T-helper 17 cell (primary cell): Measurements from ENCODE around the gene TAF11L13. TPM values are rescaled to one million over a fixed set of nuclear protein-coding genes. Genes with fewer than 3 reads are reported as not detected.
"Not testable (repeated sequence)": the region's sequence is repeated elsewhere in the genome, so short reads cannot be mapped to it uniquely, and the experiment has no call there.

Experiments
- ATAC-seq: fragments of 150-1000 bp; cut with Tn5 transposase; 2 replicates; pipeline ENCODE4 v1.10.0; 2021; ENCODE audit warnings: mild to moderate bottlenecking, moderate library complexity
- DNase-seq, 3 donors: peaks; one replicate each; pipeline versions ENCODE4 v3.0.0 to v3.0.0-alpha.2; 2020 to 2021
- H3K9me3 ChIP-seq: one replicate; pipeline ENCODE4 v1.7.0; 2013; ENCODE audit warnings: low read length, mild to moderate bottlenecking; ENCODE audit not compliant: control insufficient read depth, poor library complexity, severe bottlenecking
- H3K27ac Mint-ChIP-seq: one replicate; pipeline ENCODE4 v1.8.0; 2022; ENCODE audit warnings: mild to moderate bottlenecking, moderate library complexity, mixed read lengths
- H3K27me3 Mint-ChIP-seq: one replicate; pipeline ENCODE4 v1.8.0; 2022; ENCODE audit warnings: mixed read lengths
- H3K36me3 Mint-ChIP-seq: one replicate; pipeline ENCODE4 v1.8.0; 2022; ENCODE audit warnings: low read depth, mixed read lengths
- H3K4me1 Mint-ChIP-seq: one replicate; pipeline ENCODE4 v1.8.0; 2022; ENCODE audit warnings: mild to moderate bottlenecking, mixed read lengths
- H3K4me3 Mint-ChIP-seq: one replicate; pipeline ENCODE4 v1.8.0; 2022; ENCODE audit warnings: mild to moderate bottlenecking, moderate library complexity, mixed read lengths
- total RNA-seq, 4 donors: library from RNA in 2 of 4; stranded (reverse) in 2 of 4; gene quantifications; one replicate each; pipeline ENCODE4 v1.2.3 and lab custom pipeline; 2022 to 2026

Gene TAF11L13
- not detected for total RNA-seq
- total RNA-seq (lab: John Stamatoyannopoulos, UW) = 0 reads per million in 2 donors

GRCh38 chr5:17631788-17632187 lies at the start of gene TAF11L13:
Gene TAF11L13 (plus strand): TSS chr5:17632088.
- not testable (repeated sequence) for DNase-seq, H3K27ac Mint-ChIP-seq, H3K27me3 Mint-ChIP-seq, H3K9me3 ChIP-seq, ATAC-seq, H3K4me3 Mint-ChIP-seq, H3K4me1 Mint-ChIP-seq, H3K36me3 Mint-ChIP-seq

GRCh38 chr5:17585658-17586057 lies 46.2 kb upstream of the TAF11L13 start, which contains the start of gene TAF11L7:
Gene TAF11L7 (minus strand): TSS chr5:17585758.
- H3K36me3 Mint-ChIP-seq, ATAC-seq, DNase-seq, H3K4me3 Mint-ChIP-seq, H3K27ac Mint-ChIP-seq, H3K9me3 ChIP-seq, H3K27me3 Mint-ChIP-seq, H3K4me1 Mint-ChIP-seq: not testable (repeated sequence)

- H3K9me3 ChIP-seq, H3K36me3 Mint-ChIP-seq, H3K27me3 Mint-ChIP-seq, ATAC-seq, H3K27ac Mint-ChIP-seq, H3K4me3 Mint-ChIP-seq, H3K4me1 Mint-ChIP-seq, DNase-seq: not testable (repeated sequence)
These were observed 41.0 kb upstream of the TAF11L13 start, which contains the start of gene TAF11L8 for GRCh38 chr5:17590860-17591259. Gene TAF11L8 (minus strand): TSS chr5:17590960.

- not testable (repeated sequence) for H3K27me3 Mint-ChIP-seq, H3K4me3 Mint-ChIP-seq, H3K36me3 Mint-ChIP-seq, H3K27ac Mint-ChIP-seq, ATAC-seq, H3K4me1 Mint-ChIP-seq, H3K9me3 ChIP-seq
- DNase-seq = peak in 1 of 3 donors; percentile 12
These were observed 37.6 kb upstream of the TAF11L13 start, which contains the start of gene TAF11L9 for GRCh38 chr5:17594255-17594654. Gene TAF11L9 (minus strand): TSS chr5:17594394.

- H3K36me3 Mint-ChIP-seq, DNase-seq, H3K4me3 Mint-ChIP-seq, H3K9me3 ChIP-seq, H3K27me3 Mint-ChIP-seq, H3K4me1 Mint-ChIP-seq, ATAC-seq, H3K27ac Mint-ChIP-seq: not testable (repeated sequence)
These were observed 34.2 kb upstream of the TAF11L13 start, which contains the start of gene TAF11L10 for GRCh38 chr5:17597728-17598127. Gene TAF11L10 (minus strand): TSS chr5:17597828.

- not testable (repeated sequence) for H3K36me3 Mint-ChIP-seq, H3K4me1 Mint-ChIP-seq, H3K9me3 ChIP-seq, ATAC-seq, DNase-seq, H3K4me3 Mint-ChIP-seq, H3K27me3 Mint-ChIP-seq, H3K27ac Mint-ChIP-seq
These were observed 28.0 kb upstream of the TAF11L13 start, which contains the start of gene TAF11L11 for GRCh38 chr5:17603880-17604279. Gene TAF11L11 (plus strand): TSS chr5:17604183.

GRCh38 chr5:17604951-17605350 lies 26.9 kb upstream of the TAF11L13 start:
- ATAC-seq (no peak), DNase-seq (no peak)
- Mint-ChIP-seq H3K27me3 (no peaks in the 10 kb centered on the region), H3K36me3 (no peaks in the 10 kb centered on the region), H3K27ac (no peak overlapping the region), H3K4me1 (no peaks in the 10 kb centered on the region), H3K4me3 (no peak overlapping the region)
- H3K9me3 ChIP-seq = no peaks in the 10 kb centered on the region

GRCh38 chr5:17607461-17607860 lies 24.4 kb upstream of the TAF11L13 start:
- H3K4me1 Mint-ChIP-seq, DNase-seq: not testable (repeated sequence)

GRCh38 chr5:17610092-17610491 lies 21.8 kb upstream of the TAF11L13 start, which contains the start of gene TAF11L12:
Gene TAF11L12 (plus strand): TSS chr5:17610392.
- not testable (repeated sequence) for H3K36me3 Mint-ChIP-seq, H3K4me1 Mint-ChIP-seq

More at GRCh38 chr5:17607461-17607860, 24.4 kb upstream of the TAF11L13 start:
- H3K27me3 Mint-ChIP-seq, H3K9me3 ChIP-seq, H3K27ac Mint-ChIP-seq, H3K36me3 Mint-ChIP-seq, ATAC-seq, H3K4me3 Mint-ChIP-seq: not testable (repeated sequence)

GRCh38 chr5:17614872-17615605 lies 16.8 kb upstream of the TAF11L13 start:
- no peaks in the 10 kb centered on the region for H3K9me3 ChIP-seq
- no peak overlapping the region for H3K4me3 Mint-ChIP-seq
- no peaks in the 10 kb centered on the region for H3K36me3 Mint-ChIP-seq
- ATAC-seq (no peak), DNase-seq (no peak)
- H3K27me3 Mint-ChIP-seq = no peaks in the 10 kb centered on the region
- H3K4me1 Mint-ChIP-seq = no peaks in the 10 kb centered on the region
- H3K27ac Mint-ChIP-seq = no peak overlapping the region

More at GRCh38 chr5:17610092-17610491, 21.8 kb upstream of the TAF11L13 start, which contains the start of gene TAF11L12:
- H3K27ac Mint-ChIP-seq, H3K9me3 ChIP-seq, H3K4me3 Mint-ChIP-seq, ATAC-seq, DNase-seq, H3K27me3 Mint-ChIP-seq: not testable (repeated sequence)

- H3K9me3 ChIP-seq = no peaks in the 10 kb centered on the region
- Mint-ChIP-seq H3K27ac (no peak overlapping the region), H3K4me1 (no peaks in the 10 kb centered on the region), H3K4me3 (no peak overlapping the region), H3K36me3 (no peaks in the 10 kb centered on the region), H3K27me3 (no peaks in the 10 kb centered on the region)
- ATAC-seq (no peak), DNase-seq (no peak)
These were observed 12.5 kb upstream of the TAF11L13 start for GRCh38 chr5:17619354-17619753.

GRCh38 chr5:17620627-17621026 lies 11.3 kb upstream of the TAF11L13 start:
- no peak for ATAC-seq
- DNase-seq = no peak

GRCh38 chr5:17625686-17626085 lies 6.2 kb upstream of the TAF11L13 start:
- Mint-ChIP-seq H3K27me3 (no peaks in the 10 kb centered on the region), H3K27ac (no peak overlapping the region), H3K4me1 (no peaks in the 10 kb centered on the region), H3K36me3 (no peaks in the 10 kb centered on the region), H3K4me3 (no peak overlapping the region)
- DNase-seq = no peak
- H3K9me3 ChIP-seq = no peaks in the 10 kb centered on the region
- ATAC-seq = no peak

More at GRCh38 chr5:17620627-17621026, 11.3 kb upstream of the TAF11L13 start:
- Mint-ChIP-seq H3K36me3 (no peaks in the 10 kb centered on the region), H3K27ac (no peak overlapping the region), H3K27me3 (no peaks in the 10 kb centered on the region), H3K4me1 (no peaks in the 10 kb centered on the region), H3K4me3 (no peak overlapping the region)
- H3K9me3 ChIP-seq = no peaks in the 10 kb centered on the region

- Mint-ChIP-seq H3K36me3 (no peaks in the 10 kb centered on the region), H3K27me3 (no peaks in the 10 kb centered on the region), H3K4me3 (no peak within 1 kb of the TSS), H3K27ac (no peak within 1 kb of the TSS), H3K4me1 (no peaks in the 10 kb centered on the region)
- H3K9me3 ChIP-seq = no peaks in the 10 kb centered on the region
- no peak for DNase-seq
- no peak for ATAC-seq
These were observed 2.3 kb downstream of the TAF11L13 start, which contains the start of gene TAF11L14 for GRCh38 chr5:17634160-17634559. Gene TAF11L14 (plus strand): TSS chr5:17634460.
